A673 (cell line): ENCODE data around the gene CDX1. TPM values are rescaled to one million over a fixed set of nuclear protein-coding genes. Genes with fewer than 3 reads are reported as not detected.

ENCODE experiments used
- BruUV-seq: library from RNA; stranded (reverse); fragments of 400-500 nt; replicated peaks from 2 replicates; lab custom pipeline; 2021; lab: Mats Ljungman, UMichigan
- CTCF ChIA-PET: fragments of 300-600 bp; sonication (Branson Sonifier 250); formaldehyde crosslinking; loops from one replicate; lab custom pipeline; 2022; ENCODE audit warnings: antibody characterized with exemption; lab: Charles Lee
- POLR2A ChIA-PET: fragments of 300-600 bp; sonication (Branson Sonifier 250); formaldehyde crosslinking; loops from one replicate; lab custom pipeline; 2022; ENCODE audit warnings: antibody characterized with exemption; ENCODE audit not compliant: low non-redundant PET; lab: Charles Lee
- DNase-seq: peaks from one replicate; pipeline ENCODE4 v3.0.0-alpha.2; 2015; ENCODE audit warnings: low spot score
- H3K27ac ChIP-seq: fragments of 200-600 bp; sonication (generic); 2 replicates; pipeline ENCODE4 v1.5.1; 2016; ENCODE audit warnings: mixed run types, low read depth, mild to moderate bottlenecking, mixed read lengths, antibody characterized with exemption, low read length; ENCODE audit not compliant: poor library complexity, severe bottlenecking
- H3K27me3 ChIP-seq: fragments of 200-600 bp; sonication (generic); replicated peaks from 2 replicates; pipeline ENCODE4 v1.6.1; 2017; ENCODE audit warnings: mixed run types, low read depth, mild to moderate bottlenecking, mixed read lengths, antibody characterized with exemption, low read length; ENCODE audit not compliant: insufficient read depth, poor library complexity
- H3K36me3 ChIP-seq: fragments of 200-600 bp; sonication (generic); 2 replicates; pipeline ENCODE4 v1.6.1; 2016; ENCODE audit warnings: mixed run types, mild to moderate bottlenecking, mixed read lengths, antibody characterized with exemption, low read length; ENCODE audit not compliant: insufficient read depth, poor library complexity, severe bottlenecking
- H3K4me1 ChIP-seq: fragments of 200-600 bp; sonication (generic); 2 replicates; pipeline ENCODE4 v1.6.1; 2017; ENCODE audit warnings: mixed run types, mild to moderate bottlenecking, mixed read lengths, antibody characterized with exemption, low read length; ENCODE audit not compliant: insufficient read depth, poor library complexity, severe bottlenecking
- H3K4me3 ChIP-seq: fragments of 200-600 bp; sonication (generic); 2 replicates; pipeline ENCODE4 v1.5.1; 2016; ENCODE audit warnings: low read depth, mixed run types, mild to moderate bottlenecking, mixed read lengths, low read length; ENCODE audit not compliant: poor library complexity, severe bottlenecking
- H3K9me3 ChIP-seq: fragments of 200-600 bp; sonication (generic); 2 replicates; pipeline ENCODE4 v1.6.1; 2016; ENCODE audit warnings: mixed run types, low read depth, mild to moderate bottlenecking, mixed read lengths, antibody characterized with exemption, low read length; ENCODE audit not compliant: poor library complexity, severe bottlenecking
- EZH2 ChIP-seq: fragments of 200-600 bp; sonication (generic); IDR thresholded peaks from 2 replicates; pipeline ENCODE4 v1.6.1; 2017; ENCODE audit warnings: borderline replicate concordance, low read depth, mild to moderate bottlenecking, mixed read lengths, antibody characterized with exemption, low read length; ENCODE audit not compliant: poor library complexity, severe bottlenecking
- intact Hi-C: fragments of 100-400 bp; cut with micrococcal nuclease; formaldehyde crosslinking; loops from one replicate; pipeline ENCODE4 v1.10.0; 2022; ENCODE audit not compliant: unreplicated experiment
- total RNA-seq: library from RNA; stranded (reverse); gene quantifications from 2 replicates; pipeline ENCODE4 v1.2.3, GENCODE V29; 2021
- TF ChIP-seq, protein P1 (sequence below): fragments of 300-800, 200-600 bp; sonication (generic); conservative IDR thresholded peaks from 2 replicates; pipeline ENCODE4 v1.5.1; 2017; ENCODE audit warnings: low read depth, mild to moderate bottlenecking, antibody characterized with exemption, low read length, moderate library complexity, mixed read lengths

CDX1 gene
- total RNA-seq, 1 experiment from 2014 or later = not detected

DNA sequence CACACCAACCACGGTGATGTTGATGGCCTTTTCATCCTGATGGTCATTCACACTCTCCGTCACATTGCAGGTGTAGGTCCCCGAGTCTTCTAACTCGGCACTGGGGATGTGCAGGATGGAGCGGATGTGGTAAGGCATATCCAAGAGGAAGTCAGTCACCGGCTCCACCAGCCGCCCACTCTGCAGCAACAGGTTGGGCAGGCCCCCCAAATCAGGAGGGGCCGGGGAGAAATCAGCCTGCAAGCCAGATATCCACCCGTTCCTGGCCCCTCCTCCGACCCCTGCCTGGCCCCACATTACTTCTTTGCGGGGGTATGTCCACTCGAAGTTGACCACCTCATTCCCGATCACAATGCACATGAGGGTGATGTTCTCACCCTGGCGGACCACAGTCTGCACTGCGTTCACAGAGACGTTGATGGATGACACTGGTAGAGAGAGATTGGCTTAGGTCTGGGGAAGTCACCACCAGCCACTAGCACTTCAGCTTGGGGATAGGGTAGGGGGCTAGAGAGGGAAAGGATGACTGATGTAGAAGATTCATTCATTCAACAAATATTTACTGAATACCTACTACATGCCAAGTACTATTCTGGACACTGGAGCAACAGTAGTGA, 32.9 kb upstream of the CDX1 start:
- no peaks in the 10 kb centered on the region for H3K27me3 ChIP-seq
- peaks cover 17% of the 10 kb centered on the region for H3K4me1 ChIP-seq
- no peak overlapping the region for H3K27ac ChIP-seq
- peaks cover 11% of the 10 kb centered on the region for H3K36me3 ChIP-seq
- intact Hi-C loops = no loop called here
- no TSS peak for BruUV-seq
- CTCF ChIA-PET = no interaction called here
- no peak for TF ChIP-seq EZH2
- TF ChIP-seq, protein P1, sequence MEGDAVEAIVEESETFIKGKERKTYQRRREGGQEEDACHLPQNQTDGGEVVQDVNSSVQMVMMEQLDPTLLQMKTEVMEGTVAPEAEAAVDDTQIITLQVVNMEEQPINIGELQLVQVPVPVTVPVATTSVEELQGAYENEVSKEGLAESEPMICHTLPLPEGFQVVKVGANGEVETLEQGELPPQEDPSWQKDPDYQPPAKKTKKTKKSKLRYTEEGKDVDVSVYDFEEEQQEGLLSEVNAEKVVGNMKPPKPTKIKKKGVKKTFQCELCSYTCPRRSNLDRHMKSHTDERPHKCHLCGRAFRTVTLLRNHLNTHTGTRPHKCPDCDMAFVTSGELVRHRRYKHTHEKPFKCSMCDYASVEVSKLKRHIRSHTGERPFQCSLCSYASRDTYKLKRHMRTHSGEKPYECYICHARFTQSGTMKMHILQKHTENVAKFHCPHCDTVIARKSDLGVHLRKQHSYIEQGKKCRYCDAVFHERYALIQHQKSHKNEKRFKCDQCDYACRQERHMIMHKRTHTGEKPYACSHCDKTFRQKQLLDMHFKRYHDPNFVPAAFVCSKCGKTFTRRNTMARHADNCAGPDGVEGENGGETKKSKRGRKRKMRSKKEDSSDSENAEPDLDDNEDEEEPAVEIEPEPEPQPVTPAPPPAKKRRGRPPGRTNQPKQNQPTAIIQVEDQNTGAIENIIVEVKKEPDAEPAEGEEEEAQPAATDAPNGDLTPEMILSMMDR = no peak
- H3K9me3 ChIP-seq = no peaks in the 10 kb centered on the region
- DNase-seq = no peak
- H3K4me3 ChIP-seq = no peak overlapping the region
- POLR2A ChIA-PET = no interaction called here

DNA sequence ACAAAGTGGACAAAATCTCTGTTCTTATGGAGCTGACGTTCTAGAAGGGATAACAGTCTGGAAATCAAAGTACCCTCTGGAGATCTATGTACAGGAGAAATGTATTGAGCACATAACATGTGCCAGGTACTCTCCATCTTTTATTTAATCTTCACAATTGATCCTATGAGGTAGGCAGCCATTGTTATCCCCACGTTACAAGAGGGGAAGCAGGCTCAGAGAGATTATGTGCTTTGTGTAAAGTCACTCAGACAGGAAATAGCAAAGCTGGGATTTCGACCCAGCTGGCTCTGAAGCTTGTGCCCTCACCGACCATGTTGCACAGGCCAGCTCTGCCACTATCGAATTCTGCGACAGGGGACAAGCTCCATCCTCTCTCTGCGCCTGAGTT, 32.4 kb upstream of the CDX1 start:
- ChIA-PET POLR2A (interaction anchor here (0.6 kb wide), 1 partner anchor 85 kb away, joined by 3 read pairs; no protein-coding TSS in a partner anchor), CTCF (no interaction called here)
- Histone ChIP-seq H3K27me3 (no peaks in the 10 kb centered on the region), H3K9me3 (no peaks in the 10 kb centered on the region), H3K36me3 (peaks cover 6% of the 10 kb centered on the region), H3K27ac (no peak overlapping the region), H3K4me1 (peaks cover 21% of the 10 kb centered on the region), H3K4me3 (no peak overlapping the region)
- TF ChIP-seq EZH2 = no peak
- TF ChIP-seq, protein P1 = no peak
- no TSS peak for BruUV-seq
- intact Hi-C loops = no loop called here
- no peak for DNase-seq

DNA sequence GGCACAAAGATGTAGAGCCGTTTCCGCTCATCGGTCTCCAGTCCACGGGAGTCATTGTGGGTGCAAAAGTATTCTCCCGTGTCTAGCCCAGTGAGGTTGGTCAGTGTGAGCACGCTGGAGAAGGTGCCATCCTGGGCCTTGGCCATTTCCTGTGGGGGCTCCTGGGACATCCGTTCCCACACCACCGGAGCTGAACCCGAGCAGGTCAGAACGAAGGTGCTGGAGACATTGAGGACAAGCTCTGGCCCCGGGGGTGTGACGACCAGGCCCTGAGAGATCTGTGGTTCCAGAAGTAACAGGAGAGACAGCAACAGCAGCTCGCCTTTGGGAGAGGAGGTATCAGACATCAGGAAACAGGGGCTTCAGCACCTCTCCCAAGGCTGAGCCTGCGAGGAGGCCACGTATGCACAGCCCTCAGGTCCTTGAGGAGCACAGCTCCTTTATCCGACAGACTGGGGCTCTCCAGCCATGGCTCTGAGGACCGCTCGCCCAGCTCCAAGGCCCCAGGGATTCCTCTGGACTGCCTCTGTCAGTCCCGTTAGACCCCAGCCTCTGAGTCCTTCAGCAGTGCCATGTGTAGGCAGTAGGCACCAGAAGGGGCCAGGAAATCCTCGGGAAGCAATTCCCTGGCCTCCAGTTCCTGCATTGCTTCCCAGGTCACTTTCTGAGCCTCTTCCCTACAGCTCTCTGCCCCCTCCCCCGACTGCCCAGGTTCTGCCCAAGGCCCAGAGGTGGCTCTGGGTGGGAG, 30.8 kb upstream of the CDX1 start:
- intact Hi-C loops = no loop called here
- Histone ChIP-seq H3K4me3 (no peak overlapping the region), H3K9me3 (no peaks in the 10 kb centered on the region), H3K36me3 (no peaks in the 10 kb centered on the region), H3K4me1 (peaks cover 21% of the 10 kb centered on the region), H3K27me3 (no peaks in the 10 kb centered on the region), H3K27ac (no peak overlapping the region)
- ChIA-PET CTCF (no interaction called here), POLR2A (no interaction called here)
- TF ChIP-seq EZH2 = no peak
- TF ChIP-seq, protein P1 = no peak
- BruUV-seq = no TSS peak
- DNase-seq = no peak
